ENCODE data around the gene ANKFN1. TPM values are rescaled to one million over a fixed set of nuclear protein-coding genes. Genes with fewer than 3 reads are reported as not detected.
A peak's percentile ranks its signal among the peaks of the same experiment; 100 is the strongest.

ANKFN1 gene
- total RNA-seq, 1 experiment from 2014 or later: 0.32 TPM

DNA sequence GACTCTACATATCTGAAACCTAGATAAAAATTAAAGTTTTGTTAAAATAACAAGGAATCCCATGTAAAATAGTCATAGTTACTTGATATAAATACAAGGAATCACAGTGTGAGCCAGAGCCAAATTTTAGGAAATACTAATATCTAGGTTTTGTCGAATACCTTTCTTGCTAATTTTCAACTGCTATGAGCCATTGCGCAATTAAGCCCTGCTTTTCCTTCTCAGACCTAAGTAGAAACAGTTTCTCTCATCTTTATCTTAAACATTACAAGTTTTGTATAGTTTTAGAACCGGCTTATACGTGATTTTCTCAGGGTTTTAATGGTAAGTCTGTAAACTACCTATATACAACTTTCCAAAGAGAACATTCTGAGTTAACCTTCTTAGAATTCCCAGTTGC, 282.9 kb downstream of the ANKFN1 start:
- in situ Hi-C loops (cut with HindIII; ENCODE audit: low pct_unique_long_range_greater_than_20kb, low sequenced_read_pairs): no loop called here
- no peak for DNase-seq (ENCODE audit: low read depth, low spot score)

DNA sequence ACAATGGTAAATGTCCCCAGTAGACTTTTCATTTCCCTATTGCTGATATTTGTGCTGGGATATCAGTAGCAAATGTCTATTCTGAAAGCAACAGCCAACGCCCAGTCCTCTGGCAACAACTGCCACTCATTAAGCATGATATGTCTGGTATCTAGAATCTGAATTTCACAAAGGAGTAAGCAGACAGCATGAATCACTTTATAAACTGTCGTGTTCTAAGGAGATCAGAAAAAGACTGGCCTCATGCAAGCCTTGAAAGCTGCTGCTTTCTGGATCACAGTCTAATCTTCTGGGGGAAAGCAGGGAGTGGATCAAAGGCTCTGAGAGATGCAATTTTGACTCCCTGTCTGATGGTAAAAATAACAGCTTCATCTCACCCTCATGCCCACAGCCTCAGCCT, 287.1 kb downstream of the ANKFN1 start:
- no peak for DNase-seq (ENCODE audit: low read depth, low spot score)
- in situ Hi-C loops (cut with HindIII; ENCODE audit: low pct_unique_long_range_greater_than_20kb, low sequenced_read_pairs): no loop called here

DNA sequence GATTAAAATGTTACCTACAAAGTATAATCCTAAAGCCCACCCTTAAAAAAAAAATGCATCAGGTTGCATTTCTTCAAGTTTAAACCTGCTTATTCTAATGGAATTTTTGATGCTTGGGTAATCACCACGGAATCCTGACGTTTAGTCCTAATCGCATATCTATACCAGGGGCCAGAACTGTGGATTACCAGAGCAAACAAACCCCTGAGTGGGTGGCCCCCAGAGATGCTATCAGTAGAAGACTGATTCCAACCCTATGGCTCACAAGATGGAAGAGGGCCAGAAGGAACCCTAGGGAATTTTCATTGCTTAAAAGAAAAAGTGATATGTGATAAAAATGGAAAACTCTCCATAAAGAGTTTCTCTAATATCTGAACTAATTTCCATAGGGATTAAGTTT, 288.0 kb downstream of the ANKFN1 start:
- in situ Hi-C loops (cut with HindIII; ENCODE audit: low pct_unique_long_range_greater_than_20kb, low sequenced_read_pairs): no loop called here
- no peak for DNase-seq (ENCODE audit: low read depth, low spot score)

DNA sequence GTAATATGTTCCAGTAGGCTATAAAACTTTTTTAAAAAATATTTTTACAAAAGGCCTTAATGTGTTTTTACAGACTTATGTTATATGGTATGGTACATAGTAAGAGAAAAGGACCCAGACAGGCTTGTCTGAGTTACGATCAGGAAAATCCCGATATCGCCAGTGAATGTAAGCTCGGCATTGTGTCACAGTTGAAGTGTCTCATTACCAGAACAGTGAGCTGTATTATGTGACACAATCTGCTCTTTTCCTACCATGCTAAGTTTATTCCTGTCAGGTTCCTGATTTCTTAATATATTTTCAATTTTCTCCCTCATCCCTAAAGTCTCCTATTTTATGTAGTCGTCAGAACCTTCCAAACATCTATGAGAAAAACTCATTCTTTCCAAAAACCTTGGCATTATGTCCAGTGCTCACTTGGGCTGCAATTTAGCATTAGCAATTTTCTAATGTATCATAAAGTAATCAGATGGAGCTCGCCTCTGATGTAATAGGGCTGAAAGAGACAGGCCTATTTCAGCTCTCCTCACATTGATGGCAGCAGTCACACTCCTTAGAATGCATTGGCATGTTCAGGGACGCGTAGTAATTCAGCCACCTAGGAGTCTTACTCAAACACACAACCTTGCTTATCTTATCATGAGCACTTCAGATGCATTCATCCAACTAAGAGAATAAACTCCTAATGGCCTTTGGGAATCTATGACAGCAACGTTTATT, 292.6 kb downstream of the ANKFN1 start:
- DNase-seq (ENCODE audit: low read depth, low spot score): no peak
- in situ Hi-C loops (cut with HindIII; ENCODE audit: low pct_unique_long_range_greater_than_20kb, low sequenced_read_pairs): no loop called here

DNA sequence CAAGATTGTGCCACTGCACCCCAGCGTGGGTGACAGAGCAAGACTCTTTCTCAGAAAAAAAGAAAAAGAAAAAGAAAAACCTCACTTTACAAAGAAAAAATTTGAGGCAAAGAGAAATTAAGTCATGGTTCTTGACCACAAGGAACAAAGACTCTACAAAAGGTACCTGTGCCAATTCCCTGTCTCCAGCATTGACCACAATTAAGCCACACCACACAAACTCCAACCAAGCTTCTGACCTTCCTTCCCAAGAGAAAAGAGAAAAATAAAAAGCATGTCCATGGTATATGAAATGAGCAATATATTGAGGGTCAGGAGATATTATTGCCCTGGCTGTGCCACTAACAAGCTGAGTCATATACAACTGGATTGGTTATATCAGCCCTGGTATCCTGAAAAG, 293.9 kb downstream of the ANKFN1 start:
- in situ Hi-C loops (cut with HindIII; ENCODE audit: low pct_unique_long_range_greater_than_20kb, low sequenced_read_pairs): no loop called here
- DNase-seq (ENCODE audit: low read depth, low spot score): no peak

DNA sequence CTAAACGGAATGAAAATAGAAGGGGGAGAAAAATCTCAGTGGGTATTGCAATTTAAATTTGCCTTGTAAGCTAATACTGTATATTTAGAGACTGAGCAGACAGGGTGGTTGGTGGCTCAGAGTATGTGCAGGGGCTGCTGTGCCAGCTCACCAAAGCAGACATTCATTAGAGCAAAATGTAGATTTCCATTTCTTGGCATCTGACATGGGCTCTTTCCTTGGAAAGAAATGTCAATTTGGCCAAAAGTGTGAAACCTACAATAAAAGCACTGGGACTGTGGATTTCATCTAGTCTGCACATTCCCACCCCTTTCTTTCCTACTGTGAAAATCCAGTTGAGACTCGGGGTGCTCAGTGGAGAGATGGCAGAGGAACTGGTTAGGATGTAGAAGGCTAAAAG, 295.1 kb downstream of the ANKFN1 start:
- no peak for DNase-seq (ENCODE audit: low read depth, low spot score)

DNA sequence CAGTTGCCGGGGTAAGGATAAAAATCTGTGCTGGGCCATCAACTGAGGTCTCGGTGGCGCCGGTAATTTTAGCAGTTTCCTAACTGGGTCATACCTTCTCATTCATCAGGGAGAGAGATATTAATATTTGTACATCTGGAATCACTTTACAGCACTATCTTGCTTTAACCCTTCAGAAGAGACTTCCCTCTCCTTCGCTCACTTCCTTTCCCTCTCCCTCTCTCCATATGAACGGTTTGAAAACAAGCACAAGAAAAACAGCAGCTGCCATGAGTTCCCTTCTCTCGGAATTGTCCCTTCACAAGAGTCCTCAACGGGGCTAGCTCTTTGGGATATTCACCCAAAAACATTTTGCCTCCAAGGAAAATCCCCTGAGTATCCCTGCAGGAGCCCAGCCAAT, 295.9 kb downstream of the ANKFN1 start:
- no peak for DNase-seq (ENCODE audit: low read depth, low spot score)
- in situ Hi-C loops (cut with HindIII; ENCODE audit: low pct_unique_long_range_greater_than_20kb, low sequenced_read_pairs): no loop called here

More for the DNA sequence above, 295.1 kb downstream of the ANKFN1 start:
- in situ Hi-C loops (cut with HindIII; ENCODE audit: low pct_unique_long_range_greater_than_20kb, low sequenced_read_pairs): no loop called here

DNA sequence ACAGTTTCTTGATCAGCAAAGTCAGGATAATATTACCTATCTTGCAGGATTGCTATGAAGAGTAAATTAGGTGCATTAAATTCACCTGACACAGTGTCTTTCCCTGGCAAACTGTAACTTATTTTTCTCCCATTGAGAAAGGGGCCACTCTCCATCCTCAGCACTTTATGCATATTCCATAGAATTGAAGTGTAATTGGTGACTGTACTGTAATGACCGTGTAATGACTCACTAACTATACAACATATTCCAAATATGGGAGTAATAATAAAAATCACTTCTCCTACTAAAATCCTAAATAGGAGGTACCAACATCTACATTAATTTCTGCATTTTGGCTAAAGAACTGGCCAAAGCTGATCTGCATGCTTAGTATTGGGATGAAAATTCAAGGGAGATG, 298.4 kb downstream of the ANKFN1 start:
- in situ Hi-C loops (cut with HindIII; ENCODE audit: low pct_unique_long_range_greater_than_20kb, low sequenced_read_pairs): no loop called here
- DNase-seq (ENCODE audit: low read depth, low spot score): no peak

DNA sequence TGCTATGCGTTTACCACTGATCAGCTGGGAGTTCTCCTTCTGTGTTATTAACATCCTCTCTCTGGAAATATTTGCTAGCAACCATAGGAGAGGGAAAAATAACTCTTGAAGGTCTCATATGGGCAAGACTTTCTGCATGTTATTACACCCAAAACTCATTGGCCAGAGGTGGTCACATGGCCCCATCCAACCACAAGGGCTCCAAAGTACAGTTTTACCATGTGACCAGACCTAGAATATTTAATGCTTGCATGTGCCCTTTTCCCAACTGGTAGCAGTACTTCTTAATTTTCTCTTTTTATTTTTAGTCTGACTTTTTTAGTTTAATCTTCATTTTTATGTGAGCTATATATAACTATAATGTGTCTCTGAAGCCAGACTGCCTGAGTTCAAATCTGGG, 299.2 kb downstream of the ANKFN1 start:
- in situ Hi-C loops (cut with HindIII; ENCODE audit: low pct_unique_long_range_greater_than_20kb, low sequenced_read_pairs): no loop called here
- DNase-seq (ENCODE audit: low read depth, low spot score): no peak

DNA sequence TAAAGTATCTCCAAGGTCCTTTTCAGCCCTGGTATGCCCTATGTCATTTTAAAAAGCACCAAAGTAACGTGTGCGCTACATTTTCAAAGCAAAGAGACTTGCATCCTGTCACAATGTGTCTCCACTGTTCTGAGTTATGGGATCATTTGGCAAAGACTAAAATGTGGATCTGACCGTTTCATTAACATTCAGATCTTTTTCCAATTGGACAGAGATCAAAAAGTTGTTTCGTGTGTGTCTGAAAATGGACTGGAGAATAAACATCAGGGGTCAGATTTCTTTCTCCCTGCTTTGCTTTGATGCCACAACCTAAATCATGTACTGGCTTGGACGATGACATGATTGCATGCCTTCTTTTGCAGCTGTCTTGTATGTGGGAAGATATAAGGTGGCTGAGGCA, 304.2 kb downstream of the ANKFN1 start:
- in situ Hi-C loops (cut with HindIII; ENCODE audit: low pct_unique_long_range_greater_than_20kb, low sequenced_read_pairs): no loop called here
- no peak for DNase-seq (ENCODE audit: low read depth, low spot score)

DNA sequence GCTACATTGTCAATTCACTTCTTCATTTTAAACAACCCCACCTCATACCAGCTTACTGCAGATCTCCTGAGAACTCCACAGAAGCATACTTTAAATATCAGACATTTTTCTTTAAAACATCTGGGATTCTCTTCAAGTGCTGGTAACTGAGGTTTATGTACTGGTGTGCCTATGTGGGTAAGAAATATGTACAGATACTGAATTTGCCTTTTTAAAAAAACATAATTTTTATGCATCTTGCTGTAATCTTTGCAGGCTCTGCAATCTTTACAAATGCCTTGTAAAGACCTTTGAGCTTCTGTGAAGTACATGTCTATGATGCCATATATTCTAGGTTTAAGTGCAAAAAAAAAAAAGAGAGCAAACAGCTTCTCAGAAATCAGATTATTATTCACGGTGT, 312.6 kb downstream of the ANKFN1 start:
- in situ Hi-C loops (cut with HindIII; ENCODE audit: low pct_unique_long_range_greater_than_20kb, low sequenced_read_pairs): no loop called here
- no peak for DNase-seq (ENCODE audit: low read depth, low spot score)

DNA sequence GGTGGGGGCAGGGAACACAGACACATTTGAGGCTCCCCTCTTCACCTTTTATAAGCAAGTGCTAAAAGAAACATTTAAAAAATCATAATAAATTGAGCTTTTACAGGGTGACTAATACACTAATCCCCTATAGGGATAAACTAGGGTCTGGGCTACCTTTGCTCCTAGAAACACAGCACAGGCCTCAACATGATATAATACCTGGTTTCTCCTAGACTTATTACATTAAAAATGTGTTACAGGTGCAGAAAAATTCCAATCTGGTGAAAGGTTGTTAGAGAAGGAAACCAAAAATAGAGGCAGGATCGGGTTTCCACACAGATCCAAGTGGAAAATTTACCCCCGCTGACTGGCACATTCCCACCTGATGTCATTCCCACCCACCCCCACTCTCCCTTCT, 315.6 kb downstream of the ANKFN1 start:
- no peak for DNase-seq (ENCODE audit: low read depth, low spot score)
- in situ Hi-C loops (cut with HindIII; ENCODE audit: low pct_unique_long_range_greater_than_20kb, low sequenced_read_pairs): no loop called here

DNA sequence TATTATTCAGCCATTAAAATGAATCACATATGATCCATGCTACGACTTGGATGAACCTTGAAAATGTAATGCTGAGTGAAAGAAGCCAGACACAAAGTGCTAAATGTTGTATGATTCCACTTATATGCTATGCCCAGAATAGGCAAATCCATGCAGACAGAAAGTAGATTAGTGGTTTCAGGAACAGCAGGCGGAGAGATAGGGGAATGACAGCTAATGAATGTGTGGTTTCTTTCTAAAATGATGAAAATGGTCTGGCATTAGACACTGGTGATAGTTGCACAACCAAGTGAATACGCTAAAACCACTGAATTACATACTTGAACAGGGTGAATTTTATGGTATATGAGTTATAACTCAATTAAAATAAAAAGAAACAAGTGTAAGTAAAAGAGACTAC, 318.4 kb downstream of the ANKFN1 start:
- DNase-seq (ENCODE audit: low read depth, low spot score): no peak
- in situ Hi-C loops (cut with HindIII; ENCODE audit: low pct_unique_long_range_greater_than_20kb, low sequenced_read_pairs): no loop called here

DNA sequence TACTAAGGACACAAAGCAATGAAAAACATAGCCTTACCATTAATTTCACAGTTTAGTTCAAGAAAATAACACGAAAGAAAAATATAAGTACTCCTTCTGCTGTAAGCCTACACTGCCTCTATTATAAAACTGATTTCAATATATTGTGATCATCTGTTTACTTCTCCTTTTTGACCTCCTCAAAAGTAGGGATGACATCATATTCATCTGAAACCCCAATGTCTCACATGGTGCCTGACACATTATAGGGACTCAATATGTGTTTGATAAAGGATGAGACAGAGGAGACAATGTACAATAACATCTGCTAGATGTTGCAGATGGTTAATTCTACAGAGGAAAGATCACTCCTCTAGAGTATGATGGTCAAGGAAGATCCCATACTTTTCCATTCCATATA, 321.8 kb downstream of the ANKFN1 start:
- no peak for DNase-seq (ENCODE audit: low read depth, low spot score)
- in situ Hi-C loops (cut with HindIII; ENCODE audit: low pct_unique_long_range_greater_than_20kb, low sequenced_read_pairs): no loop called here

DNA sequence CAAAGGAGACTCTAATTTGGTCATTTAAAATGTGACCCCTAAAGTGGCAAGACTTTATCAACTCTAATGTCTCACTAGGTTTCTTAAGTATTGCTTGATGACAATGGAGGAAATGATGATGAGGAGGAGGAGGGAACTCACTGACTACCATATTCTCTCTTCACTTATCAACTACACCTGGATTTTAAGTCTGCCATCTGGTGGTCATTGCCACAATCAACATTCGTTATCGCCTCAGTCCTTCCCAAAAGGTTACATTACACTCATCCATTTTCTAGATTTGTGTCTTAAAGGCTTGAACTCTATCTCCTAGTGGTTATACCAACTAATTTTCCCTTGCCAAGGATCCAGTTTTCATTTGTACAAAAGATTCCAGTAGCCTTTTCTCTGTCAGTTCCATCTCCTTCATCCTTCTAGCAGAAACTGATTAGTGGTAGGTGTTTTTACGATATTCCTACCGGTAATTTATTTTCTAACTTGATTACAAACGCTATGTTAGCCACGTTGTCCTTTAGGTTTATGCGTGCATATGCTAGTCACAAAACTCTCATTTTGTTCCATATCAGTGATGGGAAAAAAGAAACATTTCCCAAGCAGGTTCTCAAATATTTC, 325.7 kb downstream of the ANKFN1 start:
- peak; percentile 76 for DNase-seq (ENCODE audit: low read depth, low spot score)
- in situ Hi-C loops (cut with HindIII; ENCODE audit: low pct_unique_long_range_greater_than_20kb, low sequenced_read_pairs): no loop called here

DNA sequence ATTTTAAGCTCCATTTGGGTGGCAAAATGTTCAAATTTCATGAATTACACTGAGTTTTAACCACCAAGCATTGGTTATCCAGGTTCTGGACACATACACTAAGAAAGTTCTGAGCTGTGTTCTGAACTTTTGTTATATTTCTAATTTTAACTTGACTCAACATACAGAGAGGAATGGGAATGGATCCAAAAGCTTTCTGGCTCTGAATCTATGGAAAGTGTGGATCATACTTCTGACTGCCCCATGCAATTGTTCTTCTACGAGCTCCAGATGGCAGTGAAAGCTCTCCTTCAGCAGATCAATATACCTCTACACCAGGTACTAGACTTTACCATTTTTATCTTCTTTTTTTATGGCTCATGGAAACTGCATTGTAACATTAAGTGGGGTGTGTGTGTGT, 327.2 kb downstream of the ANKFN1 start:
- DNase-seq (ENCODE audit: low read depth, low spot score): no peak
- in situ Hi-C loops (cut with HindIII; ENCODE audit: low pct_unique_long_range_greater_than_20kb, low sequenced_read_pairs): no loop called here

DNA sequence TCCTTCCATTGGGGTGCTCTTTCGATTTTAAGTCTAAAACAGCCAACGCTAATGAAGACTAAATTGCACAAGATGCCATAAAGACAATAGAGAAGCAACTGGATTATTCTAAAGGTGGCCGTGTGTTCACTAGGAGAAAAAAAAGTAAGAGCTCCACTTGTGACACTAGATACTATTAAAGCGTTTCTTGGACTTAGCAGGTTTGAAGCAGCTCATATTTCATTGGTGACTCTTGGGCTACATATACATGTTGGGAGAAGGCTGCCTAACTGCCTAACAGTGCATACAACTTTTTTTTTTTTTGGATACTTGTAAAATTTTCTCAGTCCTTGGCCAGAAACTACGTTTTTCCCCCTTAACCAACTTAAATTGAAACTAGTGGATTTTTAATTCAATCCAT, 328.4 kb downstream of the ANKFN1 start:
- DNase-seq (ENCODE audit: low read depth, low spot score): no peak
- in situ Hi-C loops (cut with HindIII; ENCODE audit: low pct_unique_long_range_greater_than_20kb, low sequenced_read_pairs): no loop called here

DNA sequence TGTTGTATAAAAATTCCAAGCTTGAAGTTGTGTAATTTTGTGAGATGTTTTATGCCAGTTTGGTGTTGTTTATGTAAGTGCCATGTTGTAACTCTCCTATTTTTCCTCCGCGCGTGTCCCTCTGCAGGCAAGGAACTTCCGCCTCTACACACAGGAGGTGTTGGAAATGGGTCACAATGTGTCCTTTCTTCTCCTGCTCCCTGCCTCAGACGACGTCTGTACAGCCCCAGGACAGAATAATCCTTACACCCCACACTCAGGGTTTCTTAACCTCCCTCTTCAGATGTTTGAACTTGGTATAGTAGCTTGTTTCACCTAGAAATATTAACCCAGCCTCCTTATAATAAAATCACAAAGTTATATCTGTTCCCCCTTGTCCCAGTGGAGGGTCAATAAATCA, 329.0 kb downstream of the ANKFN1 start:
- in situ Hi-C loops (cut with HindIII; ENCODE audit: low pct_unique_long_range_greater_than_20kb, low sequenced_read_pairs): no loop called here
- DNase-seq (ENCODE audit: low read depth, low spot score): peak; percentile 77

DNA sequence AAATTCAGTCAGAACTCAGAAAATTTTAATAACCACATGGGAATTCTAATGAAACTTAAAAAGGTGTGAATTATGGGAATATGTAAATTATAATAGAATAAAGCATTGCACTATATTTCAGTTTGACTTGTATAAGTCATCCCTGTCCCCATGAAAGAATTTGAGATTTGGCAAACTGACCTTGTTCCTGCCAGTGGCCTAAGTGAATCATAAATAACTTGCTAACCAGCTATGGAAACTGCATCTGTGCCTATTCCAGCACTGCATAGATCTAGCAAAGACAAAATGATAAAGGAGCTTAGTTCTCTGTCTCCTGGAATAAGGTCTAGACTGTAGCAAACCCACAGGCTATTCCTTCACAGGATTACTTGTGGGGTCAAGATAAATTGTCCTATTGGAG, 333.5 kb downstream of the ANKFN1 start:
- in situ Hi-C loops (cut with HindIII; ENCODE audit: low pct_unique_long_range_greater_than_20kb, low sequenced_read_pairs): no loop called here

DNA sequence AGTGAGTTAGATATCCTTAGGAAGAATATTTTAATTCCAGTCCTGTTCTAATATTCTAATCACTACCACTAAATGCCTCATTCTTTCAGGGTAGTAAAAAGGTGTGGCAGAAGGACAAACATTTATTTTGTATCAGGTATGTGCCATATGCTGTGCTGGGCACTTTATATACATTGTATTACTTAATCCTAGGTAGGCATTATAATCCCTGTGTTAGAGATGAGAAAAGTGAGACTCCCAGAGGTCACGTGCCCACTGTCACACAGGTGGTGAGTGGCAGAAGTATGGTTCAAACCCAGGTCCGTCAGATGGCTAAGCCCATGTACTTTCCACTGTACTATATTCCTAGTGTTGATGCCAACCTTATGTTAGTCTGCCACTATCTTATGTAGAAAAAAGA, 335.5 kb downstream of the ANKFN1 start:
- in situ Hi-C loops (cut with HindIII; ENCODE audit: low pct_unique_long_range_greater_than_20kb, low sequenced_read_pairs): no loop called here
- DNase-seq (ENCODE audit: low read depth, low spot score): no peak

More for the DNA sequence above, 333.5 kb downstream of the ANKFN1 start:
- no peak for DNase-seq (ENCODE audit: low read depth, low spot score)
